PC-3 (cell line): ENCODE measurements around the gene PLPPR1.

Source experiments
- CTCF ChIP-seq: fragments of 300-600 bp; sonication (generic); conservative IDR thresholded peaks from 2 replicates; pipeline ENCODE4 v1.5.1; 2017; ENCODE audit warnings: antibody characterized with exemption, low read depth, mild to moderate bottlenecking, low read length
- EZH2 ChIP-seq: fragments of 300-600 bp; sonication (generic); IDR thresholded peaks from one replicate; pipeline ENCODE4 v1.6.1; 2017; ENCODE audit warnings: antibody characterized with exemption, mild to moderate bottlenecking, low read length; ENCODE audit not compliant: unreplicated experiment

- no peak for TF ChIP-seq CTCF
- TF ChIP-seq EZH2: no peak
Measured at GRCh38 chr9:101268426-101268825, 239.9 kb downstream of the PLPPR1 start.
